DND-41 (cell line): Measurements from ENCODE around the gene SERTAD1.

ENCODE experiments used
- EZH2 ChIP-seq: IDR thresholded peaks from 3 replicates; pipeline ENCODE4 v1.6.1; 2012; ENCODE audit warnings: borderline replicate concordance, low read depth, mild to moderate bottlenecking, moderate library complexity, low read length, inconsistent platforms; ENCODE audit not compliant: severe bottlenecking
- TF ChIP-seq, protein P1 (sequence below): IDR thresholded peaks from 2 replicates; pipeline ENCODE4 v1.5.1; 2012; ENCODE audit warnings: borderline replicate concordance, low read length, moderate library complexity, mild to moderate bottlenecking; ENCODE audit not compliant: poor library complexity, severe bottlenecking; ENCODE audit errors: extremely low read depth

DNA sequence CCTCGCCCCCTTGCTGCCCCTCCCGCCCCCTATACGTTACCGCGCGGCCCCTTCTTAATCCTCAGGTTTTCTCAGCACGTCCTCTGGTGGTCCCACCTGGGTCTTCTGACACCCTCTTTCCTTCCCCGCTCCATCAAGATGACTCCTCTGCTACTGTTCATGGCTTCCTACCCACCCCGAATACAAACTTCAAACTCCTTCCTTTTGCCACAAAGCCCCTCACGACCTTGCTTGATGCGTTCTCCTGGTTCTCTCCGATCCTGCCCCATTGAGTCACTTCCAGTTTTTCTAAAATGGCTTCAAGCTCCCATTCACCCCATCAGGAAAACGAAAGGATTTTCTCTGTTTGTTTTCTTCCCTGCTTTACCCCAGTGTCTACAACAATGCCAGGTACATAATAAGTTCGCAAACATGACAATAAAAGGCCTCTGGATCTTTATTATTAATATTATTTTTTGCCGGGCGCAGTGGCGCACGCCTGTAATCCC, 19.1 kb upstream of the SERTAD1 start:
- TF ChIP-seq, protein P1, sequence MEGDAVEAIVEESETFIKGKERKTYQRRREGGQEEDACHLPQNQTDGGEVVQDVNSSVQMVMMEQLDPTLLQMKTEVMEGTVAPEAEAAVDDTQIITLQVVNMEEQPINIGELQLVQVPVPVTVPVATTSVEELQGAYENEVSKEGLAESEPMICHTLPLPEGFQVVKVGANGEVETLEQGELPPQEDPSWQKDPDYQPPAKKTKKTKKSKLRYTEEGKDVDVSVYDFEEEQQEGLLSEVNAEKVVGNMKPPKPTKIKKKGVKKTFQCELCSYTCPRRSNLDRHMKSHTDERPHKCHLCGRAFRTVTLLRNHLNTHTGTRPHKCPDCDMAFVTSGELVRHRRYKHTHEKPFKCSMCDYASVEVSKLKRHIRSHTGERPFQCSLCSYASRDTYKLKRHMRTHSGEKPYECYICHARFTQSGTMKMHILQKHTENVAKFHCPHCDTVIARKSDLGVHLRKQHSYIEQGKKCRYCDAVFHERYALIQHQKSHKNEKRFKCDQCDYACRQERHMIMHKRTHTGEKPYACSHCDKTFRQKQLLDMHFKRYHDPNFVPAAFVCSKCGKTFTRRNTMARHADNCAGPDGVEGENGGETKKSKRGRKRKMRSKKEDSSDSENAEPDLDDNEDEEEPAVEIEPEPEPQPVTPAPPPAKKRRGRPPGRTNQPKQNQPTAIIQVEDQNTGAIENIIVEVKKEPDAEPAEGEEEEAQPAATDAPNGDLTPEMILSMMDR: peak; percentile 69
- TF ChIP-seq EZH2: no peak
